Activated naive CD4-positive, alpha-beta T cell treated with anti-CD3 and anti-CD28 coated beads, Interleukin-2, amount 50 U/mL, for 72 hours (primary cell): ENCODE results near the gene VN1R4. TPM values are rescaled to one million over a fixed set of nuclear protein-coding genes. Genes with fewer than 3 reads are reported as not detected.
"Not testable (repeated sequence)": the region's sequence is repeated elsewhere in the genome, so short reads cannot be mapped to it uniquely, and the experiment has no call there.

Experiments
- ATAC-seq, 2 donors: fragments of 150-1000 bp; cut with Tn5 transposase; 2 replicates each; pipeline ENCODE4 v1.10.0; 2021; ENCODE audit warnings: mild to moderate bottlenecking in 2 of 2, moderate library complexity in 2 of 2
- DNase-seq, 2 donors: peaks; one replicate each; pipeline ENCODE4 v3.0.0; 2021 to 2022; ENCODE audit warnings: low spot score in 2 of 2
- H3K27ac Mint-ChIP-seq, 2 donors: one replicate each; pipeline ENCODE4 v1.8.0; 2022; ENCODE audit warnings: mild to moderate bottlenecking in 2 of 2, mixed read lengths in 2 of 2
- H3K36me3 Mint-ChIP-seq, 2 donors: one replicate each; pipeline ENCODE4 v1.8.0; 2022; ENCODE audit warnings: mixed read lengths in 2 of 2
- H3K9me3 Mint-ChIP-seq, 2 donors: one replicate each; pipeline ENCODE4 v1.8.0; 2022; ENCODE audit warnings: mixed read lengths in 2 of 2
- total RNA-seq, 2 donors: library from RNA; stranded (reverse); gene quantifications; one replicate each; pipeline ENCODE4 v1.2.3, GENCODE V29; 2022

The VN1R4 gene
- total RNA-seq: not detected

- H3K27ac Mint-ChIP-seq: peak within 1 kb of the TSS in 1 of 2 donors; percentile 65
- not testable (repeated sequence) for ATAC-seq, DNase-seq
- peaks cover 34 to 37% of the 10 kb centered on the region in 2 donors for H3K36me3 Mint-ChIP-seq
- peaks cover 29 to 43% of the 10 kb centered on the region in 2 donors for H3K9me3 Mint-ChIP-seq
Observed at GRCh38 chr19:53267623-53268022, at the start of gene VN1R4. VN1R4 (minus strand) TSS chr19:53267723; CDS start chr19:53267665, 58 bp downstream.

GRCh38 chr19:53311897-53312296, 44.4 kb upstream of the VN1R4 start:
- Mint-ChIP-seq H3K9me3 (peaks cover 22 to 27% of the 10 kb centered on the region in 2 donors), H3K36me3 (peaks cover 16 to 31% of the 10 kb centered on the region in 2 donors), H3K27ac (no peak overlapping the region)
- ATAC-seq (no peak), DNase-seq (no peak)

DNA sequence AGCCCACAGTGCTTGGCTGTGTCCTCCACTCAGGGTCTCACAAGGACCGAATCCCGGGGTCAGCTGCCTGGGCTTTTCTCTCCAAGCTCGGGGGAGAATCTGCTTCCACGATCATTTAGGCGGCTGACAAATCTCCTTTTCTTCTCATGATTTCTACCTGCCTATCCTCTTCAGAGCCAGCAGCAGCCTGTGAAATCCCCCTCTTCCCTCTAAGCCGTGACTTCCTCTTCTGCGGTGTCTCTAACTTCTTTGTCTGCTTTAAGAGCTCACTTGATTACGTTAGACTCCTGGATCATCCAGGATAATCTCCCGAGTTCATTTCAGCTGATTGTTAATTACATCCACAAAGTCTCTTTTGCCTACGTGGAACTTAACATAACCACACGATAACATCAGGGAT, 43.5 kb upstream of the VN1R4 start:
- ATAC-seq (no peak), DNase-seq (no peak)
- no peak overlapping the region for H3K27ac Mint-ChIP-seq
- peaks cover 24 to 29% of the 10 kb centered on the region in 2 donors for H3K9me3 Mint-ChIP-seq
- H3K36me3 Mint-ChIP-seq: peaks cover 23 to 37% of the 10 kb centered on the region in 2 donors

DNA sequence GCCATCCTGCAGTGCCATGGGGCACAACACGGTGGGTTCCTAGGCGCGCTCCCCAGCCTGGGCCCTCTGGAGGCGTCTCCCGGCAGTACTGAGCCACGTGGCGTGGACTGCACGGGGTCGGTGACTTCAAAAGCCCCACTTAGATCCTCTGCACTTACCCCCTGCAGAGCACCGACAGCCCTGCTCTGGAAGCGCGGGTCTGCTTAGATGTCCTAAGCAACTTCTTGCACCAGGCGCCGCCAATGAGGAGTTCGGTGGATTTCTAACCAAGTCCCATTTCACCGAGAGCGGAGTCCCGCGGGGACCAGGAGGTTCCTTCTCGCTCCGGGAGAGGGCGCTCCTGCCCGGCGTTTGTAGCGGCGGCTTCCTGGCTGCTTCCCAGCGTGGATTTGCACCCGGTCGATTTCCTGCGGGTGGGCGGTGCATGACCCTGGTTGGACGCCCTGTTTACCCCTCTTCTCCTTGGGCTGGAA, 40.9 kb upstream of the VN1R4 start:
- DNase-seq (peak in 1 of 2 donors; percentile 15), ATAC-seq (peak; percentile 18 to 20)
- H3K27ac Mint-ChIP-seq: no peak overlapping the region
- H3K9me3 Mint-ChIP-seq: peaks cover 21 to 27% of the 10 kb centered on the region in 2 donors
- H3K36me3 Mint-ChIP-seq: peaks cover 22 to 39% of the 10 kb centered on the region in 2 donors

DNA sequence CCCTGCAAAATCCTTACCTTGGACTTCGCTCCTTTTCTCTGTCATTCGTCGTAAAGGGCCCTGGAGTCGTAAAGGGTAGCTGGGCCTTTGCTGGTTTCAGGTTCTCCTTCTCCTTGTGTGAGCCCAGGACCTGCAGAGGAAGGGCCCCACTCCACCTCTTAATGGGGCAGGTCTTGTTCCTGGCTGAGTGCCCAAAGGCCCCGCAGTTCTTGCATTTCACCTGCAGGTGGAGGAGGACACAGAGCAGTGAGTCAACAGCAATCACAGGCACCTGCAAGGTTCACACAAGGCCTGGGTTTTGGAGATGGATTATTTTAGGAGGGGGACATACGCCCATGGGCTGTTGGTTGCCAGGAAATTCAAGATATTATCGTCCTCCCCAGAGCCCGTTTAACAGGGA, 33.8 kb upstream of the VN1R4 start:
- not testable (repeated sequence) for ATAC-seq, H3K27ac Mint-ChIP-seq, DNase-seq
- peaks cover 18 to 27% of the 10 kb centered on the region in 2 donors for H3K36me3 Mint-ChIP-seq
- peaks cover 15 to 16% of the 10 kb centered on the region in 2 donors for H3K9me3 Mint-ChIP-seq

DNA sequence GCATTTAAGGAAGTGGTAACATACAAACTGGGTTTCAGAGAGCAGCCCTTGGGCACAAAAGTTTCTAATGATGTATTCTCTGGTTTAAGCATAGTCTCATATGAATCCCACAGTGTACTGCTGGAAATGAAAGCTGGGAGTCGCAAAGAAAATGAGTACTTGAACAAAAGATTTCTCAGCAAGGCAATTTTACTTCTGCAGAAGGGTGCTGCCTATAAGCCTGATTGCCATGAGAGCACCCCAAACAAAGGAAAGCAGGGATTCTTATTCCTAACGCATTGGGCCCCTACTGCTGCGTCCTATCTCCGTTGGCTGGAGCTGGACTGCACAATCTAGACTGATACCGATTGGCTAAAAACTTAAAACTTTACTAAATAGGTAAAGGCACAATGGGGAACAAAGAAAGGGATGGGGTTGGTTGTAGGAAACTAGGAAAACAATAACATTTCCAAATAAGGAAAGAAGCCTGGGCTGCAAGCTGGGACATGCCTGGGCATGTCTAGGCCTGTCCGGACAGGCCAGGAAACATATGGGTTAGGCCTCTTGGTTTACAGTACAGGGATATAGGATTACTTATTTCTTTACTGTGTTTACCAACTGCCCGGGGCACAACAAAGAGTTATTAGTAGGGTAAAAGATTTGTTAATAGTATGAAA, 27.4 kb upstream of the VN1R4 start:
- peak overlapping the region in 1 of 2 donors; percentile 95 for H3K27ac Mint-ChIP-seq
- DNase-seq (no peak), ATAC-seq (peak in 1 of 2 donors; percentile 39)
- H3K36me3 Mint-ChIP-seq: peaks cover 28 to 47% of the 10 kb centered on the region in 2 donors
- H3K9me3 Mint-ChIP-seq: peaks cover 22 to 44% of the 10 kb centered on the region in 2 donors

DNA sequence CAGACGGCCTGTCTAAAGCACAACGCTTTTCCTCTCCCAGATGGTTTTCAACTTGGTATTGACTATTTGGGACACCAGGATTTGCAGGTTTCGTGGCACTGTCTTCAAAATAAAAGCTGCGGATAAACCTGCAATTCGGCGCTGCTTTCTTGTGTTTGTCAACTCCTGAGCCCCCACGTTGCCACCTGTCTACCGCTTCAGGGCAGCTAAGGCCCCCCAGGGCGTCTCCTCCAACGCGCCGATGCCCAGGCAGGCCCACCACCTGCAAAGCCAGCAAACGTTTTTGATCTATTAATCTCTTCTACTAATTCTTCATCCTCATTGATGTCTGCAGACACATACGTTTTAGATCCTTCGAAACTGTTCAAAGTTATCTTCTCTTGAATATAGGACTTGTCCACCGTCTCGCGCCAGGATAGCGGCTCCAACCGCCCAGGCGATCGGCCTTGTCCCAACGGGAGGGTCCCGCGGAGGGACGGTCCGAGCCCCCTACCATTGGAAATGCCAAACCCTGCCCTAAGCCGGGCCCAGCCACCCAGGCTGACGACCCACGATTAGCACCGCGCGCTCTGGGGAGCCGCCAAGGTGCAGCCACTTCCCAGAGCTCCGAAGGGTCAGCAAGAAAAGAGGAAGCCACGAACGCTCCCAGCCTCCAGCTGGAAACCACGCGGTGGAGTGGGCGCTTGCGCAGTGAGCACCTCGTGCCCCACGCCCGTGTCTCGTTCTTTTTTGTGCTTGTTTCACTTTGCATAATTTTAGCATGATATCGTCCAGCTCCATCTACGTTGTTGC, 23.4 kb upstream of the VN1R4 start:
- Mint-ChIP-seq H3K9me3 (peaks cover 21 to 43% of the 10 kb centered on the region in 2 donors), H3K27ac (no peak overlapping the region), H3K36me3 (peaks cover 21 to 39% of the 10 kb centered on the region in 2 donors)
- DNase-seq (no peak), ATAC-seq (no peak)

DNA sequence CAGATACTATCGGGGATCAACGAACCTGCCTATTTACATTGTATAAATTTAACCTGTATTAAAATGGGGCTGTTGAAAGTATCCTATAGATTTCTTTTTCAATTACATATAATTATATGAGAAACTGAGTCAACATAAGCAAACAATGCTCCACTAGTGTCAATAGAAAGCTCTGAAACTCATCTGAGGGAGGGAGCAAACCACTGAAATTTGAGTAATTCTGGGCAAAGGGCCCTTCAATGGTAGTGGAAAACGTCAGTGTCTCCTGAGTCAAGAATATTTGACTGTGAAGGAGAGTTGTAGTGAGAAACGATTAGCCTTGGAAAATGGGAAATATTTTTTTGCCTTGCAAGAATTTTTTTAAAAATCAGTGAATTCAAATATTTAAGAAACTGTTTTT, 17.6 kb upstream of the VN1R4 start:
- Mint-ChIP-seq H3K36me3 (peaks cover 6 to 37% of the 10 kb centered on the region in 2 donors), H3K27ac (no peak overlapping the region), H3K9me3 (peaks cover 10% of the 10 kb centered on the region in 2 donors)
- ATAC-seq (no peak), DNase-seq (no peak)

DNA sequence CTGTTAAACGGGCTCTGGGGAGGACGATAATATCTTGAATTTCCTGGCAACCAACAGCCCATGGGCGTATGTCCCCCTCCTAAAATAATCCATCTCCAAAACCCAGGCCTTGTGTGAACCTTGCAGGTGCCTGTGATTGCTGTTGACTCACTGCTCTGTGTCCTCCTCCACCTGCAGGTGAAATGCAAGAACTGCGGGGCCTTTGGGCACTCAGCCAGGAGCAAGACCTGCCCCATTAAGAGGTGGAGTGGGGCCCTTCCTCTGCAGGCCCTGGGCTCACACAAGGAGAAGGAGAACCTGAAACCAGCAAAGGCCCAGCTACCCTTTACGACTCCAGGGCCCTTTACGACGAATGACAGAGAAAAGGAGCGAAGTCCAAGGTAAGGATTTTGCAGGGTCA, 14.4 kb upstream of the VN1R4 start:
- Mint-ChIP-seq H3K36me3 (peaks cover 6 to 44% of the 10 kb centered on the region in 2 donors), H3K9me3 (peaks cover 10 to 21% of the 10 kb centered on the region in 2 donors)
- H3K27ac Mint-ChIP-seq, ATAC-seq: not testable (repeated sequence)
- peak in 1 of 2 donors; percentile 8 for DNase-seq

GRCh38 chr19:53275480-53275879, 8.0 kb upstream of the VN1R4 start:
- H3K27ac Mint-ChIP-seq: no peak overlapping the region
- no peak for DNase-seq

GRCh38 chr19:53272044-53272443, 4.5 kb upstream of the VN1R4 start:
- no peak overlapping the region for H3K27ac Mint-ChIP-seq
- peaks cover 40 to 42% of the 10 kb centered on the region in 2 donors for H3K36me3 Mint-ChIP-seq
- ATAC-seq: no peak
- DNase-seq: no peak
- peaks cover 32 to 47% of the 10 kb centered on the region in 2 donors for H3K9me3 Mint-ChIP-seq

More at GRCh38 chr19:53275480-53275879, 8.0 kb upstream of the VN1R4 start:
- ATAC-seq: no peak
- Mint-ChIP-seq H3K9me3 (peaks cover 41 to 42% of the 10 kb centered on the region in 2 donors), H3K36me3 (peaks cover 38 to 47% of the 10 kb centered on the region in 2 donors)

DNA sequence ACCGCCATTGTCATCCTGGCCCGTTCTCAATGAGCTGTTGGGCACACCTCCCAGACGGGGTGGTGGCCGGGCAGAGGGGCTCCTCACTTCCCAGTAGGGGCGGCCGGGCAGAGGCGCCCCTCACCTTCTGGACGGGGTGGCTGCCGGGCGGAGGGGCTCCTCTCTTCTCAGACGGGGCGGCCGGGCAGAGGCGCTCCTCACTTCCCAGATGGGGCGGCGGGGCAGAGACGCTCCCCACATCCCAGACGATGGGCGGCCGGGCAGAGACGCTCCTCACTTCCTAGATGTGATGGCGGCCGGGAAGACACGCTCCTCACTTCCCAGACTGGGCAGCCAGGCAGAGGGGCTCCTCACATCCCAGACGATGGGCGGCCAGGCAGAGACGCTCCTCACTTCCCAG, 2.3 kb upstream of the VN1R4 start:
- Mint-ChIP-seq H3K9me3 (peaks cover 35 to 50% of the 10 kb centered on the region in 2 donors), H3K36me3 (peaks cover 36 to 47% of the 10 kb centered on the region in 2 donors)
- not testable (repeated sequence) for DNase-seq, H3K27ac Mint-ChIP-seq, ATAC-seq

GRCh38 chr19:53257715-53258342, 9.7 kb downstream of the VN1R4 start, which contains the start of gene VN1R2:
VN1R2 (plus strand) TSS chr19:53258292; CDS start chr19:53258376, 84 bp downstream.
- Mint-ChIP-seq H3K36me3 (peaks cover 24 to 35% of the 10 kb centered on the region in 2 donors), H3K9me3 (peaks cover 24 to 44% of the 10 kb centered on the region in 2 donors)
- not testable (repeated sequence) for H3K27ac Mint-ChIP-seq, ATAC-seq, DNase-seq

DNA sequence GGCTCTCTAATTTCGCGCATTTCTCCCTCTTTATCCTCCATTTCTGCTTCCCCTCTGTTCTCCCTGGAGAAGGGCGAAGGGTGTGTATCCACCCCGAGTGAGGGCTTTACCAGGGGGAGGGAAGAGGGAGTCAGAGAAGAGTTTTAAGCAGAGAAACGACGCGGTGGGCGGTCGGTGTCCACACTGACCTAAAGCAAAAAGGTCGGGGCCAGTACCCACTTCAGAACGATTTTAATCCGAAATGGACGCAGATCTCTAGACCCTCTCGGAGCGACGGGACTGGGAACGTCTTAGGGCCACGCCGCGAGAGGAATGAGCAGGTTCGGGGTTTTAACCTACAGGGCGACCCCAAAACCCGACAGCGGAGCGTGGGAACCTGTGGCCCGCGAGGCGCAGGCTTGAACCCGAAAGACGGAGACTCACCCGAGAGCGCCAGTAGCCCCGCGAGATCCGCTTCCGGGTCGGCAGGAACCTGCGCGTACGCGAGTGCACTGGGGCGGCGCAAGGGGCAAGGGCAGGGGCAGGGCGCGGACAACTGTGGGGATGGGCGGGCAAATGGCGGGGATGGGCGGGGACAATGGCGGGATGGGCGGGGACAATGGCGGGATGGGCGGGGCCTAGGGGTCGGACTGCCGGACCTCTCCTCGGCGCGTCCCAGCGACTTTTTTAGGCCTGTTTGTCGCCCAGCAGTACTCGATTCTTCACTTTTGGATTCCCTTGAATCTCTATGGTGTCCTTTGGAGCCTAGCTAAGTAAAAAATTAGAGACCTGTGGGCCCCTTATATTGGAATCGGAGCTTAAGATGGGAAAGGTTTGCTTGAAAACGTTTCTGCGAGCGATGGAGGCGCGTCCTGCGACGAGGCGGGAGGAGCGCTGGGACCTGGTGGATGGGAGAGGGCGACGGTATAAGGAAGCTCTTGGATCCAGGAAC, 12.8 kb downstream of the VN1R4 start, which contains the start of gene ZNF677:
ZNF677 (minus strand) TSS at position 463 of the 931 bp plus-strand sequence. CDS start 3,323 bp downstream, outside the sequence.
- peak; percentile 58 to 81 for DNase-seq
- H3K9me3 Mint-ChIP-seq: peaks cover 36 to 53% of the 10 kb centered on the region in 2 donors
- peaks cover 51 to 54% of the 10 kb centered on the region in 2 donors for H3K36me3 Mint-ChIP-seq
- peak; percentile 99 to 100 for ATAC-seq
- peak within 1 kb of the TSS in 1 of 2 donors; percentile 85 for H3K27ac Mint-ChIP-seq

- H3K27ac Mint-ChIP-seq: no peak overlapping the region
- ATAC-seq: no peak
- peaks cover 46 to 49% of the 10 kb centered on the region in 2 donors for H3K9me3 Mint-ChIP-seq
- DNase-seq: no peak
- H3K36me3 Mint-ChIP-seq: peaks cover 56 to 88% of the 10 kb centered on the region in 2 donors
Observed at GRCh38 chr19:53246498-53246897, 21.0 kb downstream of the VN1R4 start.
